NCI-H774 (cell line): ENCODE measurements around the gene ADGRF4.
"Not testable (repeated sequence)": the region's sequence is repeated elsewhere in the genome, so short reads cannot be mapped to it uniquely, and the experiment has no call there.

Experiments
- DNase-seq: peaks from one replicate; lab custom pipeline; 2025; lab: John Stamatoyannopoulos, UW

The ADGRF4 gene

GRCh38 chr6:47734831-47735481 lies 36.6 kb downstream of the ADGRF4 start:
- DNase-seq = no peak

- no peak for DNase-seq
These were observed 37.8 kb downstream of the ADGRF4 start for GRCh38 chr6:47736083-47736700.

- no peak for DNase-seq
These were observed 39.0 kb downstream of the ADGRF4 start for GRCh38 chr6:47737406-47737805.

GRCh38 chr6:47740714-47741113 lies 42.3 kb downstream of the ADGRF4 start:
- DNase-seq = no peak

- DNase-seq = no peak
These were observed 43.4 kb downstream of the ADGRF4 start for GRCh38 chr6:47741807-47742206.

- no peak for DNase-seq
These were observed 45.4 kb downstream of the ADGRF4 start for GRCh38 chr6:47743744-47744143.

- not testable (repeated sequence) for DNase-seq
These were observed 46.9 kb downstream of the ADGRF4 start for GRCh38 chr6:47745269-47745668.

GRCh38 chr6:47749757-47750156 lies 51.4 kb downstream of the ADGRF4 start:
- no peak for DNase-seq

GRCh38 chr6:47752801-47753200 lies 54.4 kb downstream of the ADGRF4 start:
- no peak for DNase-seq

- no peak for DNase-seq
These were observed 61.0 kb downstream of the ADGRF4 start for GRCh38 chr6:47759364-47759763.

GRCh38 chr6:47762502-47762901 lies 64.1 kb downstream of the ADGRF4 start:
- no peak for DNase-seq

- DNase-seq = no peak
These were observed 68.1 kb downstream of the ADGRF4 start for GRCh38 chr6:47766445-47766844.

- no peak for DNase-seq
These were observed 68.7 kb downstream of the ADGRF4 start for GRCh38 chr6:47767102-47767501.

- DNase-seq = no peak
These were observed 71.6 kb downstream of the ADGRF4 start for GRCh38 chr6:47769982-47770381.
